OCI-LY1 (cell line): ENCODE data around the gene DOCK2.

Experiments used
- H2AFZ ChIP-seq: fragments of 200-600 bp; sonication (generic), shearing (Covaris generic); 2 replicates; pipeline ENCODE4 v1.6.0; 2014; ENCODE audit warnings: antibody characterized with exemption, mild to moderate bottlenecking, low read length
- H3F3A ChIP-seq: fragments of 200-600 bp; sonication (generic), shearing (Covaris generic); 2 replicates; pipeline ENCODE4 v1.6.0; 2014; ENCODE audit warnings: mild to moderate bottlenecking, antibody characterized with exemption, low read length, moderate library complexity; ENCODE audit not compliant: insufficient read depth
- H3K27ac ChIP-seq: fragments of 200-600 bp; sonication (generic); 2 replicates; pipeline ENCODE4 v1.5.1; 2014; ENCODE audit warnings: low read length, mixed run types, mild to moderate bottlenecking, low read depth; ENCODE audit not compliant: poor library complexity, severe bottlenecking
- H3K27me3 ChIP-seq: fragments of 200-600 bp; sonication (generic); 2 replicates; pipeline ENCODE4 v1.6.0; 2014; ENCODE audit warnings: antibody characterized with exemption, mild to moderate bottlenecking, low read length, moderate library complexity; ENCODE audit not compliant: insufficient read depth
- H3K36me3 ChIP-seq: fragments of 200-600 bp; sonication (generic); 2 replicates; pipeline ENCODE4 v1.6.1; 2014; ENCODE audit warnings: mild to moderate bottlenecking, antibody characterized with exemption, low read length, moderate library complexity, mixed read lengths; ENCODE audit not compliant: insufficient read depth
- H3K4me1 ChIP-seq: fragments of 200-600 bp; sonication (generic); 2 replicates; pipeline ENCODE4 v1.5.1; 2014; ENCODE audit warnings: mild to moderate bottlenecking, low read length, moderate library complexity; ENCODE audit not compliant: insufficient read depth, severe bottlenecking
- H3K4me2 ChIP-seq: fragments of 200-600 bp; sonication (generic), shearing (Covaris generic); 2 replicates; pipeline ENCODE4 v1.6.1; 2014; ENCODE audit warnings: low read length
- H3K4me3 ChIP-seq: fragments of 200-600 bp; sonication (generic); 2 replicates; pipeline ENCODE4 v1.5.1; 2014; ENCODE audit warnings: low read length, low read depth, mild to moderate bottlenecking, mixed read lengths; ENCODE audit not compliant: poor library complexity, severe bottlenecking
- H3K79me2 ChIP-seq: fragments of 200-600 bp; shearing (Covaris generic); 2 replicates; pipeline ENCODE4 v1.6.1; 2016; ENCODE audit warnings: mixed run types, low read length, mixed read lengths; ENCODE audit not compliant: insufficient read depth
- H3K9ac ChIP-seq: fragments of 200-600 bp; sonication (generic), shearing (Covaris generic); 2 replicates; pipeline ENCODE4 v1.6.1; 2014; ENCODE audit warnings: mild to moderate bottlenecking, low read length, mixed read lengths
- H3K9me2 ChIP-seq: fragments of 200-600 bp; sonication (generic), shearing (Covaris generic); 2 replicates; pipeline ENCODE4 v1.6.1; 2014; ENCODE audit warnings: low read depth, mild to moderate bottlenecking, low read length, mixed read lengths
- H3K9me3 ChIP-seq: fragments of 200-600 bp; shearing (Covaris generic); 2 replicates; pipeline ENCODE4 v1.6.1; 2014; ENCODE audit warnings: low read length, mixed read lengths
- H4K20me1 ChIP-seq: fragments of 200-600 bp; sonication (generic), shearing (Covaris generic); 2 replicates; pipeline ENCODE4 v1.6.0; 2016; ENCODE audit warnings: mild to moderate bottlenecking, low read length; ENCODE audit not compliant: insufficient read depth
- CTCF ChIP-seq: fragments of 200-600 bp; sonication (generic), shearing (Covaris generic); IDR thresholded peaks from 2 replicates; pipeline ENCODE4 v1.5.1; 2017; ENCODE audit warnings: mild to moderate bottlenecking, antibody characterized with exemption, low read length, moderate library complexity, mixed read lengths
- EZH2 ChIP-seq: fragments of 200-600 bp; sonication (generic), shearing (Covaris generic); IDR thresholded peaks from 2 replicates; pipeline ENCODE4 v1.8.0; 2017; ENCODE audit warnings: borderline replicate concordance, mixed run types, mild to moderate bottlenecking, antibody characterized with exemption, low read length, moderate library complexity, mixed read lengths

Gene DOCK2

DNA sequence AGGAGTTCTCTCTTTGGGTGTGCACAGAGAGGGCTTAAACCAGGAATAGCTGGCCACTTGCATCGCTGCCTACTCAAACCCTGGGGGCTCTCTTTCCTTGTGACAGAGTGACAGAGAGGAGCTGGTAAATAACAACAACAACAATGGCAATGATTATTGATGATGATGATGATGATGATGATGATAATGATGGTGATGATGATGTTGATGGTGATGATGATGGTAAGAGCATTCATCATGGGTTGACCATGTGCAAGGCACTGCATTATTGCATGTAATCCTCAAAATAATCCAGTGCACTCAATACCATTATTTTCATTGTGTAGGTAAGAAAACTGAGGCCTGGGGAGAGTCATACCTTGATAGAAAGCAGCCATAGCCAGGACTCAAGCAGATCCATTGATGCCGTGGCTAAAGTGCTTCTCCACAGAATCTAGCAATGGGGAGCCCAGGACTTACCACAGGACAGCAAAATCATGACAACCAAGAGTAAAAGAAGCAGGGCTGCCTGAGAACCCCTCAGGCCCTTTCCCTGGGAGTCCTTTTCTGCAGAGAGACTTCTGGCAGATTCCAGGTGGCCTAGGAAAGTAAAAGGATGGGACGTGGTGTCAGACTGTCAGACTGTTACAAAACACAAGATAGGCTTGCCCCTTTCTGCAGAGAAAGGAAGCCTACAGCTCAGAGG is 473.5 kb downstream of the DOCK2 start:
- no peak overlapping the region for H2AFZ ChIP-seq
- H3K27me3 ChIP-seq = 0 out of 2 replicates have a peak, but pooled peaks cover 4% of the 10 kb centered on the region

DNA sequence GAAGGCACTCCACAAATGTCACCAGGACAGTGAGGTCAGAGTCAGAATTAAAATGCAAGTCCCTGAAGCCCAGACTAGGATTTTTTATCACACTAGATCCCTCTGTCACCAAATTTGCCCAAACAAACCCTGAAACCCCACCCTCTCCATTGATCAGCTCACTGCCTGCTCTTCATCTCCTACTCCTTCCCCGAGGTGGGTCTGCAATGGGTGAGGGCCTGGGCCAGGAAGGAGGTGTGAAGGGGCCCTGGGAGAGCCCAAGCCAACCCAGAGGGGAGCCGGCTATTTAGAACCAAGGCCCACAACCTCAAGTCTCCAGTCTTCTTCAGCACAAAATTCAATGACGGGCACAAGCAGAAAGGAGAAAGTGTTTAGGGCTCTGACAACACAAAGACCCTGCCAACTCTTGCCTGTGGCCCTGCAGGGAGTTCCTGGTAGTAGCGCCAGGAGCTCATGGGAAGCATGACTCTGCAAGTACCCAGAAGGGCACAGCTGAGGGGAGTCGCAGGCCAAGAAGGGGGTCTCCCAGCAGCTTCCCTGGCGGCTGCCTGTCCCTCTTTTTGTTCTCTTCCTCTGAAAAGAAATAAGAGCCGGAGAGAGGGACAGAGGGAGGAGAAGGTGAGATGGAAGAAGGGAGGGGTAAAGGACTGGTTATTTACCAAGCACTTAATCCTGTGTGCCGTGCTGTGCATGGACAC is 474.2 kb downstream of the DOCK2 start:
- Histone ChIP-seq H3K36me3 (no peaks in the 10 kb centered on the region), H3K9ac (no peak overlapping the region), H3K9me3 (no peaks in the 10 kb centered on the region), H4K20me1 (no peaks in the 10 kb centered on the region), H3K4me3 (no peak overlapping the region), H2AFZ (no peak overlapping the region), H3F3A (no peaks in the 10 kb centered on the region), H3K9me2 (no peaks in the 10 kb centered on the region), H3K27me3 (0 out of 2 replicates have a peak, but pooled peaks cover 4% of the 10 kb centered on the region), H3K4me2 (no peak overlapping the region), H3K79me2 (no peaks in the 10 kb centered on the region), H3K27ac (no peak overlapping the region), H3K4me1 (no peaks in the 10 kb centered on the region)
- TF ChIP-seq EZH2 (no peak), CTCF (no peak)

More for the DNA sequence above, 473.5 kb downstream of the DOCK2 start:
- TF ChIP-seq CTCF (no peak), EZH2 (no peak)
- H3F3A ChIP-seq = no peaks in the 10 kb centered on the region
- no peaks in the 10 kb centered on the region for H3K9me3 ChIP-seq
- H3K9ac ChIP-seq = no peak overlapping the region
- no peaks in the 10 kb centered on the region for H4K20me1 ChIP-seq
- no peak overlapping the region for H3K27ac ChIP-seq
- no peaks in the 10 kb centered on the region for H3K36me3 ChIP-seq
- no peaks in the 10 kb centered on the region for H3K79me2 ChIP-seq
- no peaks in the 10 kb centered on the region for H3K9me2 ChIP-seq
- H3K4me2 ChIP-seq = no peak overlapping the region
- H3K4me1 ChIP-seq = no peaks in the 10 kb centered on the region
- no peak overlapping the region for H3K4me3 ChIP-seq

GRCh38 chr5:170112876-170113521 is 475.9 kb downstream of the DOCK2 start:
- TF ChIP-seq EZH2 = no peak
- no peak for TF ChIP-seq CTCF
- no peak overlapping the region for H3K9ac ChIP-seq
- H3K4me1 ChIP-seq = no peaks in the 10 kb centered on the region
- 0 out of 2 replicates have a peak, but pooled peaks cover 4% of the 10 kb centered on the region for H3K27me3 ChIP-seq
- no peaks in the 10 kb centered on the region for H3K9me3 ChIP-seq
- no peaks in the 10 kb centered on the region for H3K9me2 ChIP-seq
- H3K36me3 ChIP-seq = no peaks in the 10 kb centered on the region
- no peaks in the 10 kb centered on the region for H4K20me1 ChIP-seq
- H3K4me2 ChIP-seq = no peak overlapping the region
- H2AFZ ChIP-seq = no peak overlapping the region
- H3K79me2 ChIP-seq = no peaks in the 10 kb centered on the region
- H3K4me3 ChIP-seq = no peak overlapping the region
- H3F3A ChIP-seq = no peaks in the 10 kb centered on the region
- H3K27ac ChIP-seq = no peak overlapping the region
